ENCODE measurements around the gene FARS2. TPM values are rescaled to one million over a fixed set of nuclear protein-coding genes. Genes with fewer than 3 reads are reported as not detected.

Gene FARS2
- total RNA-seq, 2 donors from 2014 or later, result 16.2 to 18.3 TPM

- no peak overlapping the region for H3K4me3 ChIP-seq (ENCODE audit: low read length)
- H3K9me3 Mint-ChIP-seq, result no peaks in the 10 kb centered on the region
- H3K9ac ChIP-seq (ENCODE audit: extremely low read depth, low read length, poor library complexity, severe bottlenecking), result no peak overlapping the region
- H3K4me1 Mint-ChIP-seq, result peaks cover 6% of the 10 kb centered on the region
- no peak overlapping the region for H3K27ac ChIP-seq (ENCODE audit: low read depth, low read length)
- DNase-seq, result no peak
- H3K36me3 ChIP-seq (ENCODE audit: control insufficient read depth, insufficient read depth, low read length), result no peaks in the 10 kb centered on the region
- no peaks in the 10 kb centered on the region for H3K36me3 Mint-ChIP-seq (ENCODE audit: low read depth)
- H3K4me1 ChIP-seq (ENCODE audit: control insufficient read depth, insufficient read depth, low read length), result no peaks in the 10 kb centered on the region
- TF ChIP-seq, protein P1, sequence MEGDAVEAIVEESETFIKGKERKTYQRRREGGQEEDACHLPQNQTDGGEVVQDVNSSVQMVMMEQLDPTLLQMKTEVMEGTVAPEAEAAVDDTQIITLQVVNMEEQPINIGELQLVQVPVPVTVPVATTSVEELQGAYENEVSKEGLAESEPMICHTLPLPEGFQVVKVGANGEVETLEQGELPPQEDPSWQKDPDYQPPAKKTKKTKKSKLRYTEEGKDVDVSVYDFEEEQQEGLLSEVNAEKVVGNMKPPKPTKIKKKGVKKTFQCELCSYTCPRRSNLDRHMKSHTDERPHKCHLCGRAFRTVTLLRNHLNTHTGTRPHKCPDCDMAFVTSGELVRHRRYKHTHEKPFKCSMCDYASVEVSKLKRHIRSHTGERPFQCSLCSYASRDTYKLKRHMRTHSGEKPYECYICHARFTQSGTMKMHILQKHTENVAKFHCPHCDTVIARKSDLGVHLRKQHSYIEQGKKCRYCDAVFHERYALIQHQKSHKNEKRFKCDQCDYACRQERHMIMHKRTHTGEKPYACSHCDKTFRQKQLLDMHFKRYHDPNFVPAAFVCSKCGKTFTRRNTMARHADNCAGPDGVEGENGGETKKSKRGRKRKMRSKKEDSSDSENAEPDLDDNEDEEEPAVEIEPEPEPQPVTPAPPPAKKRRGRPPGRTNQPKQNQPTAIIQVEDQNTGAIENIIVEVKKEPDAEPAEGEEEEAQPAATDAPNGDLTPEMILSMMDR (conservative IDR thresholded peaks at IDR 0.05), result no peak
- no peak overlapping the region for H3K4me3 Mint-ChIP-seq
- no peak overlapping the region for H3K27ac Mint-ChIP-seq
- no peaks in the 10 kb centered on the region for H3K9me3 ChIP-seq (ENCODE audit: control insufficient read depth, low read length)
- 91% methylated on average over 1 of the region's 1 CpG; no CpG with 5 or more reads in 1 of the 2 experiments for WGBS, 2 experiments (ENCODE audit: insufficient coverage in 1 of 2, insufficient read length in 1 of 2)
- H3K27me3 Mint-ChIP-seq (ENCODE audit: insufficient read depth), result no peaks in the 10 kb centered on the region
- no peaks in the 10 kb centered on the region for H3K27me3 ChIP-seq (ENCODE audit: control insufficient read depth, insufficient read depth, low read length, poor library complexity, severe bottlenecking)
Measured at GRCh38 chr6:5498579-5498899, 237.2 kb downstream of the FARS2 start.

GRCh38 chr6:5499644-5500306 lies 238.5 kb downstream of the FARS2 start:
- Histone ChIP-seq H3K4me3 (ENCODE audit: low read length) (no peak overlapping the region), H3K4me1 (ENCODE audit: control insufficient read depth, insufficient read depth, low read length) (no peaks in the 10 kb centered on the region), H3K27ac (ENCODE audit: low read depth, low read length) (peak overlapping the region; percentile 25), H3K9me3 (ENCODE audit: control insufficient read depth, low read length) (no peaks in the 10 kb centered on the region), H3K27me3 (ENCODE audit: control insufficient read depth, insufficient read depth, low read length, poor library complexity, severe bottlenecking) (no peaks in the 10 kb centered on the region), H3K9ac (ENCODE audit: extremely low read depth, low read length, poor library complexity, severe bottlenecking) (no peak overlapping the region), H3K36me3 (ENCODE audit: control insufficient read depth, insufficient read depth, low read length) (no peaks in the 10 kb centered on the region)
- Mint-ChIP-seq H3K9me3 (peaks cover 7% of the 10 kb centered on the region), H3K4me3 (no peak overlapping the region), H3K27me3 (ENCODE audit: insufficient read depth) (no peaks in the 10 kb centered on the region), H3K4me1 (peaks cover 6% of the 10 kb centered on the region), H3K27ac (no peak overlapping the region), H3K36me3 (ENCODE audit: low read depth) (peaks cover 2% of the 10 kb centered on the region)
- WGBS, 2 experiments (ENCODE audit: insufficient coverage in 1 of 2, insufficient read length in 1 of 2), result 67 to 89% methylated on average over 1 to 5 of the region's 6 CpGs
- no peak for DNase-seq
- TF ChIP-seq, protein P1 (conservative IDR thresholded peaks at IDR 0.05), result no peak

GRCh38 chr6:5501837-5502236 lies 240.5 kb downstream of the FARS2 start:
- no peaks in the 10 kb centered on the region for H3K9me3 ChIP-seq (ENCODE audit: control insufficient read depth, low read length)
- TF ChIP-seq, protein P1 (conservative IDR thresholded peaks at IDR 0.05), result no peak
- H3K27me3 ChIP-seq (ENCODE audit: control insufficient read depth, insufficient read depth, low read length, poor library complexity, severe bottlenecking), result no peaks in the 10 kb centered on the region
- H3K36me3 ChIP-seq (ENCODE audit: control insufficient read depth, insufficient read depth, low read length), result no peaks in the 10 kb centered on the region
- H3K4me1 ChIP-seq (ENCODE audit: control insufficient read depth, insufficient read depth, low read length), result no peaks in the 10 kb centered on the region
- no peak for DNase-seq
- peaks cover 13% of the 10 kb centered on the region for H3K9me3 Mint-ChIP-seq
- H3K27ac Mint-ChIP-seq, result no peak overlapping the region
- 83 to 92% methylated on average over 2 to 3 of the region's 3 CpGs for WGBS, 2 experiments (ENCODE audit: insufficient coverage in 1 of 2, insufficient read length in 1 of 2)
- H3K36me3 Mint-ChIP-seq (ENCODE audit: low read depth), result peaks cover 10% of the 10 kb centered on the region
- H3K9ac ChIP-seq (ENCODE audit: extremely low read depth, low read length, poor library complexity, severe bottlenecking), result no peak overlapping the region
- no peaks in the 10 kb centered on the region for H3K27me3 Mint-ChIP-seq (ENCODE audit: insufficient read depth)
- no peak overlapping the region for H3K4me3 Mint-ChIP-seq
- H3K27ac ChIP-seq (ENCODE audit: low read depth, low read length), result no peak overlapping the region
- H3K4me1 Mint-ChIP-seq, result peaks cover 6% of the 10 kb centered on the region
- H3K4me3 ChIP-seq (ENCODE audit: low read length), result no peak overlapping the region
